ENCODE results near the gene CDH4. TPM values are rescaled to one million over a fixed set of nuclear protein-coding genes. Genes with fewer than 3 reads are reported as not detected.
A peak's percentile ranks its signal among the peaks of the same experiment; 100 is the strongest.
"Not testable (repeated sequence)": the region's sequence is repeated elsewhere in the genome, so short reads cannot be mapped to it uniquely, and the experiment has no call there.

The CDH4 gene
- polyA plus RNA-seq, 1 donor from 2014 or later: not detected

GRCh38 chr20:61457725-61458124 is 205.7 kb downstream of the CDH4 start:
- Mint-ChIP-seq H3K4me3 (no peak overlapping the region), H3K27ac (no peak overlapping the region), H3K9me3 (peaks cover 2 to 6% (median 5%) of the 10 kb centered on the region in 3 donors), H3K36me3 (no peaks in the 10 kb centered on the region), H3K27me3 (no peaks in the 10 kb centered on the region), H3K4me1 (peaks cover 0 to 2% (median 0%) of the 10 kb centered on the region in 3 donors)

GRCh38 chr20:61458146-61458746 is 206.2 kb downstream of the CDH4 start:
- Mint-ChIP-seq H3K9me3 (peaks cover 2 to 10% (median 9%) of the 10 kb centered on the region in 3 donors), H3K36me3 (no peaks in the 10 kb centered on the region), H3K4me1 (peaks cover 0 to 2% (median 0%) of the 10 kb centered on the region in 3 donors), H3K27me3 (no peaks in the 10 kb centered on the region), H3K27ac (no peak overlapping the region), H3K4me3 (no peak overlapping the region)

- H3K4me3 Mint-ChIP-seq: no peak overlapping the region
- no peaks in the 10 kb centered on the region for H3K27me3 Mint-ChIP-seq
- H3K9me3 Mint-ChIP-seq: peaks cover 3 to 14% (median 10%) of the 10 kb centered on the region in 3 donors
- no peak overlapping the region for H3K27ac Mint-ChIP-seq
- H3K36me3 Mint-ChIP-seq: no peaks in the 10 kb centered on the region
- peaks cover 0 to 2% (median 0%) of the 10 kb centered on the region in 3 donors for H3K4me1 Mint-ChIP-seq
These were observed 207.2 kb downstream of the CDH4 start for GRCh38 chr20:61459266-61459665.

GRCh38 chr20:61459705-61460104 is 207.6 kb downstream of the CDH4 start:
- no peak overlapping the region for H3K4me3 Mint-ChIP-seq
- H3K27me3 Mint-ChIP-seq: no peaks in the 10 kb centered on the region
- peaks cover 3 to 14% (median 10%) of the 10 kb centered on the region in 3 donors for H3K9me3 Mint-ChIP-seq
- H3K4me1 Mint-ChIP-seq: peaks cover 0 to 2% (median 0%) of the 10 kb centered on the region in 3 donors
- no peak overlapping the region for H3K27ac Mint-ChIP-seq
- H3K36me3 Mint-ChIP-seq: no peaks in the 10 kb centered on the region

GRCh38 chr20:61460261-61461052 is 208.4 kb downstream of the CDH4 start:
- H3K4me3 Mint-ChIP-seq: no peak overlapping the region
- peaks cover 0 to 2% (median 0%) of the 10 kb centered on the region in 3 donors for H3K4me1 Mint-ChIP-seq
- H3K27me3 Mint-ChIP-seq: no peaks in the 10 kb centered on the region
- H3K9me3 Mint-ChIP-seq: peaks cover 2 to 17% (median 10%) of the 10 kb centered on the region in 3 donors
- no peak overlapping the region for H3K27ac Mint-ChIP-seq
- no peaks in the 10 kb centered on the region for H3K36me3 Mint-ChIP-seq

- Mint-ChIP-seq H3K27me3 (no peaks in the 10 kb centered on the region), H3K9me3 (peaks cover 2 to 15% (median 10%) of the 10 kb centered on the region in 3 donors), H3K4me1 (peaks cover 0 to 2% (median 0%) of the 10 kb centered on the region in 3 donors), H3K36me3 (no peaks in the 10 kb centered on the region), H3K4me3 (no peak overlapping the region), H3K27ac (no peak overlapping the region)
These were observed 209.4 kb downstream of the CDH4 start for GRCh38 chr20:61461461-61461860.

GRCh38 chr20:61464307-61465303 is 212.5 kb downstream of the CDH4 start:
- Mint-ChIP-seq H3K4me3 (no peak overlapping the region), H3K36me3 (no peaks in the 10 kb centered on the region), H3K4me1 (peaks cover 0 to 2% (median 0%) of the 10 kb centered on the region in 3 donors), H3K27ac (no peak overlapping the region), H3K9me3 (peaks cover 7 to 23% (median 15%) of the 10 kb centered on the region in 3 donors), H3K27me3 (no peaks in the 10 kb centered on the region)

- H3K4me3 Mint-ChIP-seq: no peak overlapping the region
- H3K27me3 Mint-ChIP-seq: peaks cover 1% of the 10 kb centered on the region
- H3K36me3 Mint-ChIP-seq: no peaks in the 10 kb centered on the region
- H3K4me1 Mint-ChIP-seq: no peaks in the 10 kb centered on the region
- H3K27ac Mint-ChIP-seq: no peak overlapping the region
- peaks cover 0 to 22% (median 11%) of the 10 kb centered on the region in 3 donors for H3K9me3 Mint-ChIP-seq
These were observed 223.7 kb downstream of the CDH4 start for GRCh38 chr20:61475729-61476128.

GRCh38 chr20:61476956-61477355 is 224.9 kb downstream of the CDH4 start:
- Mint-ChIP-seq H3K36me3 (no peaks in the 10 kb centered on the region), H3K27me3 (peaks cover 1% of the 10 kb centered on the region), H3K4me1 (no peaks in the 10 kb centered on the region), H3K27ac (no peak overlapping the region), H3K9me3 (peaks cover 0 to 16% (median 11%) of the 10 kb centered on the region in 3 donors), H3K4me3 (no peak overlapping the region)

GRCh38 chr20:61477451-61477861 is 225.4 kb downstream of the CDH4 start:
- Mint-ChIP-seq H3K36me3 (no peaks in the 10 kb centered on the region), H3K9me3 (peaks cover 0 to 13% (median 12%) of the 10 kb centered on the region in 3 donors), H3K4me3 (no peak overlapping the region), H3K4me1 (no peaks in the 10 kb centered on the region), H3K27me3 (peaks cover 1% of the 10 kb centered on the region), H3K27ac (peak overlapping the region in 1 of 3 donors; percentile 67)

GRCh38 chr20:61478094-61478493 is 226.0 kb downstream of the CDH4 start:
- Mint-ChIP-seq H3K4me3 (no peak overlapping the region), H3K36me3 (no peaks in the 10 kb centered on the region), H3K27me3 (peaks cover 1% of the 10 kb centered on the region), H3K9me3 (peaks cover 0 to 14% (median 13%) of the 10 kb centered on the region in 3 donors), H3K4me1 (no peaks in the 10 kb centered on the region), H3K27ac (peak overlapping the region in 1 of 3 donors; percentile 14)

GRCh38 chr20:61478611-61479305 is 226.7 kb downstream of the CDH4 start:
- H3K4me3 Mint-ChIP-seq: no peak overlapping the region
- peaks cover 1% of the 10 kb centered on the region for H3K27me3 Mint-ChIP-seq
- no peaks in the 10 kb centered on the region for H3K4me1 Mint-ChIP-seq
- H3K27ac Mint-ChIP-seq: no peak overlapping the region
- no peaks in the 10 kb centered on the region for H3K36me3 Mint-ChIP-seq
- H3K9me3 Mint-ChIP-seq: peaks cover 0 to 14% (median 13%) of the 10 kb centered on the region in 3 donors

GRCh38 chr20:61479433-61479832 is 227.4 kb downstream of the CDH4 start:
- H3K27ac Mint-ChIP-seq, H3K4me1 Mint-ChIP-seq, H3K4me3 Mint-ChIP-seq, H3K36me3 Mint-ChIP-seq, H3K27me3 Mint-ChIP-seq: not testable (repeated sequence)
- H3K9me3 Mint-ChIP-seq: peaks cover 0 to 14% (median 13%) of the 10 kb centered on the region in 3 donors

GRCh38 chr20:61480158-61480825 is 228.2 kb downstream of the CDH4 start:
- Mint-ChIP-seq H3K36me3 (no peaks in the 10 kb centered on the region), H3K27me3 (peaks cover 1% of the 10 kb centered on the region), H3K27ac (no peak overlapping the region), H3K9me3 (peaks cover 0 to 14% (median 13%) of the 10 kb centered on the region in 3 donors), H3K4me1 (no peaks in the 10 kb centered on the region), H3K4me3 (no peak overlapping the region)
